GM12878 (cell line): Measurements from ENCODE around the gene MCEE.

Experiments used
- BCL11A ChIP-seq: IDR thresholded peaks from 2 replicates; pipeline ENCODE4 v1.6.1; 2011; ENCODE audit warnings: low read depth, low read length
- CHD4 ChIP-seq: fragments of 200-600 bp; sonication (generic); IDR thresholded peaks from 2 replicates; pipeline ENCODE4 v1.6.1; 2016; ENCODE audit warnings: mild to moderate bottlenecking
- GATAD2B ChIP-seq: fragments of 450-650 bp; conservative IDR thresholded peaks from 2 replicates; pipeline ENCODE4 v1.6.1; 2017; ENCODE audit warnings: low read depth, mild to moderate bottlenecking, moderate library complexity
- MEF2B ChIP-seq: fragments of 450-650 bp; IDR thresholded peaks from 2 replicates; pipeline ENCODE4 v1.6.1; 2018; ENCODE audit warnings: mild to moderate bottlenecking, moderate library complexity; ENCODE audit not compliant: partially characterized antibody, poor library complexity, severe bottlenecking
- PAX5 ChIP-seq: IDR thresholded peaks from 2 replicates; pipeline ENCODE4 v1.6.1; 2011; ENCODE audit warnings: low read depth, low read length, borderline replicate concordance
- TF ChIP-seq, protein P1 (sequence below): fragments of 450-650 bp; IDR thresholded peaks from 2 replicates; pipeline ENCODE4 v1.6.1; 2018; ENCODE audit warnings: mild to moderate bottlenecking, low read depth, moderate library complexity; ENCODE audit not compliant: partially characterized antibody
- TF ChIP-seq, protein P2 (sequence below), 3 experiments: IDR thresholded peaks in 2 of 3; conservative IDR thresholded peaks in 1 of 3; 2 replicates each; pipeline ENCODE4 v1.5.1; 2011; ENCODE audit warnings: low read depth in 3 of 3, low read length in 3 of 3, mild to moderate bottlenecking in 3 of 3, control low read depth in 2 of 3, moderate library complexity in 2 of 3, inconsistent platforms in 1 of 3, mixed read lengths in 1 of 3; ENCODE audit not compliant: control insufficient read depth in 2 of 3, insufficient read depth in 1 of 3; ENCODE audit errors: extremely low read depth in 1 of 3
- TF ChIP-seq, protein P3 (sequence below): IDR thresholded peaks from 2 replicates; pipeline ENCODE4 v1.6.1; 2011; ENCODE audit warnings: mild to moderate bottlenecking, low read depth, low read length, moderate library complexity; ENCODE audit not compliant: insufficient replicate concordance

DNA sequence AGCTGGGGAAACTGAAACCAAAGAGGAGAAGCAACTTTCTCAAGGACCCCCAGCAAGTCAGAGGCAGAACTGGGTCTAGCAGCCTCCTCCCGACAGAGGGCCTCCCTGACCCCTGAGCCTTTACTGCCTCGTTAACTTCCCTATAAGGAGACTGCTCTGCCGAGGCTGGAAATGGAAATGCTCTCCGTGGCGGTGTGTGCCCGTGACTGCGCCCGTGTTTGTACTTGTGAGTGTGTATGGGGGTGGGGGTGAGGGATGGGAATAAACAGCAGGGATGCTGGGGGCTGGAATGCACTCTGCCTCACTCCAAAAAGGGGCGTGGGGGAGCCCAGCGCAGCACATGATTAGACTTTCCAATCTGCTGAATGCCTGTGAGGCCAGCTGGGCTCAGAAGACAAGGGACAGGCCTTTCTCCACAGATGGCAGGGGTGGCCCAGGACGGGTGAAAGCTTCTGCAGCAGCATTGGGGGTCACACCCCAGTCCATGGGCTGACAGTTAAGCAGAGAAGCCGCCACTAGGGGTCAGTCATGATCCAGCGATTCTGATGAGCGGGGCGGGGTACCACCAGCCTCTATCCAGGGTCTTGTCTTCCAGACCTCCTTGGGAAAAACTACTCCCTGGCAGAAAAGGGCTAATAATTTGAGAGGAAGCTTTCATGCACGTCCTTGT lies 27.2 kb upstream of the MCEE start:
- TF ChIP-seq BCL11A (no peak), CHD4 (no peak), MEF2B (no peak), GATAD2B (no peak), PAX5 (no peak)
- TF ChIP-seq, protein P1, sequence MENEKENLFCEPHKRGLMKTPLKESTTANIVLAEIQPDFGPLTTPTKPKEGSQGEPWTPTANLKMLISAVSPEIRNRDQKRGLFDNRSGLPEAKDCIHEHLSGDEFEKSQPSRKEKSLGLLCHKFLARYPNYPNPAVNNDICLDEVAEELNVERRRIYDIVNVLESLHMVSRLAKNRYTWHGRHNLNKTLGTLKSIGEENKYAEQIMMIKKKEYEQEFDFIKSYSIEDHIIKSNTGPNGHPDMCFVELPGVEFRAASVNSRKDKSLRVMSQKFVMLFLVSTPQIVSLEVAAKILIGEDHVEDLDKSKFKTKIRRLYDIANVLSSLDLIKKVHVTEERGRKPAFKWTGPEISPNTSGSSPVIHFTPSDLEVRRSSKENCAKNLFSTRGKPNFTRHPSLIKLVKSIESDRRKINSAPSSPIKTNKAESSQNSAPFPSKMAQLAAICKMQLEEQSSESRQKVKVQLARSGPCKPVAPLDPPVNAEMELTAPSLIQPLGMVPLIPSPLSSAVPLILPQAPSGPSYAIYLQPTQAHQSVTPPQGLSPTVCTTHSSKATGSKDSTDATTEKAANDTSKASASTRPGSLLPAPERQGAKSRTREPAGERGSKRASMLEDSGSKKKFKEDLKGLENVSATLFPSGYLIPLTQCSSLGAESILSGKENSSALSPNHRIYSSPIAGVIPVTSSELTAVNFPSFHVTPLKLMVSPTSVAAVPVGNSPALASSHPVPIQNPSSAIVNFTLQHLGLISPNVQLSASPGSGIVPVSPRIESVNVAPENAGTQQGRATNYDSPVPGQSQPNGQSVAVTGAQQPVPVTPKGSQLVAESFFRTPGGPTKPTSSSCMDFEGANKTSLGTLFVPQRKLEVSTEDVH = no peak
- TF ChIP-seq, protein P2, sequence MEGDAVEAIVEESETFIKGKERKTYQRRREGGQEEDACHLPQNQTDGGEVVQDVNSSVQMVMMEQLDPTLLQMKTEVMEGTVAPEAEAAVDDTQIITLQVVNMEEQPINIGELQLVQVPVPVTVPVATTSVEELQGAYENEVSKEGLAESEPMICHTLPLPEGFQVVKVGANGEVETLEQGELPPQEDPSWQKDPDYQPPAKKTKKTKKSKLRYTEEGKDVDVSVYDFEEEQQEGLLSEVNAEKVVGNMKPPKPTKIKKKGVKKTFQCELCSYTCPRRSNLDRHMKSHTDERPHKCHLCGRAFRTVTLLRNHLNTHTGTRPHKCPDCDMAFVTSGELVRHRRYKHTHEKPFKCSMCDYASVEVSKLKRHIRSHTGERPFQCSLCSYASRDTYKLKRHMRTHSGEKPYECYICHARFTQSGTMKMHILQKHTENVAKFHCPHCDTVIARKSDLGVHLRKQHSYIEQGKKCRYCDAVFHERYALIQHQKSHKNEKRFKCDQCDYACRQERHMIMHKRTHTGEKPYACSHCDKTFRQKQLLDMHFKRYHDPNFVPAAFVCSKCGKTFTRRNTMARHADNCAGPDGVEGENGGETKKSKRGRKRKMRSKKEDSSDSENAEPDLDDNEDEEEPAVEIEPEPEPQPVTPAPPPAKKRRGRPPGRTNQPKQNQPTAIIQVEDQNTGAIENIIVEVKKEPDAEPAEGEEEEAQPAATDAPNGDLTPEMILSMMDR (IDR thresholded peaks at IDR 0.05 in 2 of 3, conservative IDR thresholded peaks at IDR 0.05 in 1 of 3; ENCODE audit: control insufficient read depth in 2 of 3, extremely low read depth in 1 of 3, insufficient read depth in 1 of 3, low read depth in 3 of 3, low read length in 3 of 3) = peak; percentile 58 to 76 (median 68)
- TF ChIP-seq, protein P3, sequence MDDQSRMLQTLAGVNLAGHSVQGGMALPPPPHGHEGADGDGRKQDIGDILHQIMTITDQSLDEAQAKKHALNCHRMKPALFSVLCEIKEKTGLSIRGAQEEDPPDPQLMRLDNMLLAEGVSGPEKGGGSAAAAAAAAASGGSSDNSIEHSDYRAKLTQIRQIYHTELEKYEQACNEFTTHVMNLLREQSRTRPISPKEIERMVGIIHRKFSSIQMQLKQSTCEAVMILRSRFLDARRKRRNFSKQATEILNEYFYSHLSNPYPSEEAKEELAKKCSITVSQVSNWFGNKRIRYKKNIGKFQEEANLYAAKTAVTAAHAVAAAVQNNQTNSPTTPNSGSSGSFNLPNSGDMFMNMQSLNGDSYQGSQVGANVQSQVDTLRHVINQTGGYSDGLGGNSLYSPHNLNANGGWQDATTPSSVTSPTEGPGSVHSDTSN = no peak
